Panc1 (cell line): ENCODE results near the gene CDK13. TPM values are rescaled to one million over a fixed set of nuclear protein-coding genes. Genes with fewer than 3 reads are reported as not detected.

Experiments
- ATAC-seq: fragments of 200-7000 bp; cut with Tn5 transposase; 2 replicates; pipeline ENCODE4 v1.9.1; 2020; ENCODE audit warnings: mild to moderate bottlenecking, moderate library complexity
- BruUV-seq: library from RNA; stranded (reverse); fragments of 400-500 nt; replicated peaks from 2 replicates; lab custom pipeline; 2021; lab: Mats Ljungman, UMichigan
- CTCF ChIA-PET: fragments of 300-600 bp; sonication (Branson Sonifier 250); formaldehyde crosslinking; loops from one replicate; lab custom pipeline; 2022; ENCODE audit warnings: antibody characterized with exemption; lab: Charles Lee
- POLR2A ChIA-PET: fragments of 300-600 bp; sonication (Branson Sonifier 250); formaldehyde crosslinking; loops from one replicate; lab custom pipeline; 2022; ENCODE audit warnings: antibody characterized with exemption; lab: Charles Lee
- DNase-seq: peaks from one replicate; pipeline ENCODE4 v3.0.0-alpha.2; 2010; ENCODE audit warnings: low read depth, low spot score
- H3K27ac ChIP-seq: 2 replicates; pipeline ENCODE4 v1.5.1; 2011; ENCODE audit warnings: mild to moderate bottlenecking, low read length, inconsistent platforms
- H3K27me3 ChIP-seq: fragments of 200-500 bp; sonication (Bioruptor generic); 2 replicates; pipeline ENCODE4 v1.6.0; 2014; ENCODE audit warnings: low read length, inconsistent platforms; ENCODE audit not compliant: control insufficient read depth, insufficient read depth
- H3K36me3 ChIP-seq: fragments of 200-500 bp; sonication (Bioruptor generic); 2 replicates; pipeline ENCODE4 v1.5.1; 2014; ENCODE audit warnings: inconsistent platforms, mild to moderate bottlenecking, low read length, moderate library complexity; ENCODE audit not compliant: control insufficient read depth, insufficient read depth
- H3K4me1 ChIP-seq: 2 replicates; pipeline ENCODE4 v1.5.1; 2011; ENCODE audit warnings: inconsistent platforms, mild to moderate bottlenecking, low read length, moderate library complexity; ENCODE audit not compliant: control insufficient read depth, insufficient read depth
- H3K4me3 ChIP-seq, 2 experiments: 2 replicates each; pipeline ENCODE4 v1.5.1; 2011 to 2012; ENCODE audit warnings: low read depth in 2 of 2, low read length in 2 of 2, mild to moderate bottlenecking in 2 of 2, inconsistent platforms in 1 of 2, moderate library complexity in 1 of 2
- H3K9me3 ChIP-seq: fragments of 200-500 bp; sonication (Bioruptor generic); 2 replicates; pipeline ENCODE4 v1.5.1; 2014; ENCODE audit warnings: low read depth, mild to moderate bottlenecking, inconsistent platforms, low read length, moderate library complexity; ENCODE audit not compliant: control insufficient read depth, insufficient read depth
- POLR2AphosphoS5 ChIP-seq: IDR thresholded peaks from 2 replicates; pipeline ENCODE4 v1.6.1; 2012; ENCODE audit warnings: mild to moderate bottlenecking, low read depth, low read length, moderate library complexity
- REST ChIP-seq, 2 experiments: IDR thresholded peaks; 2 replicates each; pipeline ENCODE4 v1.6.1; 2011 to 2012; ENCODE audit warnings: low read depth in 2 of 2, control low read depth in 1 of 2, low read length in 1 of 2, mild to moderate bottlenecking in 1 of 2, moderate library complexity in 1 of 2; ENCODE audit not compliant: insufficient read depth in 1 of 2
- SIN3A ChIP-seq: IDR thresholded peaks from 2 replicates; pipeline ENCODE4 v1.6.1; 2012; ENCODE audit warnings: low read depth, mild to moderate bottlenecking, low read length, moderate library complexity, borderline replicate concordance; ENCODE audit not compliant: insufficient read depth
- TCF7L2 ChIP-seq: IDR thresholded peaks from 2 replicates; pipeline ENCODE4 v1.6.1; 2011; ENCODE audit warnings: mild to moderate bottlenecking, low read depth, low read length, inconsistent platforms
- in situ Hi-C: cut with HindIII; loops from 2 replicates; pipeline ENCODE4 v1.10.0; 2016; ENCODE audit warnings: low sequenced_read_pairs, low pct_unique_long_range_greater_than_20kb
- intact Hi-C: fragments of 100-400 bp; cut with micrococcal nuclease; formaldehyde crosslinking; loops from one replicate; pipeline ENCODE4 v1.10.0; 2022; ENCODE audit not compliant: unreplicated experiment
- total RNA-seq: library from RNA; stranded (reverse); gene quantifications from one replicate; pipeline ENCODE4 v1.2.1, GENCODE V29; 2021; ENCODE audit not compliant: unreplicated experiment
- TF ChIP-seq, protein P1 (sequence below): fragments of 450-650 bp; IDR thresholded peaks from 2 replicates; pipeline ENCODE4 v1.5.1; 2017; ENCODE audit warnings: mild to moderate bottlenecking

Gene CDK13
- total RNA-seq, 1 experiment from 2014 or later: 52.0 TPM

- intact Hi-C loops: no loop called here
- Histone ChIP-seq H3K4me3 (no peak overlapping the region), H3K36me3 (no peaks in the 10 kb centered on the region), H3K27ac (no peak overlapping the region), H3K4me1 (no peaks in the 10 kb centered on the region; the same call in 1 of the 2 replicates), H3K9me3 (no peaks in the 10 kb centered on the region), H3K27me3 (no peaks in the 10 kb centered on the region)
- CTCF ChIA-PET: no interaction called here
- BruUV-seq: no TSS peak
- POLR2A ChIA-PET: no interaction called here
- TF ChIP-seq, protein P1, sequence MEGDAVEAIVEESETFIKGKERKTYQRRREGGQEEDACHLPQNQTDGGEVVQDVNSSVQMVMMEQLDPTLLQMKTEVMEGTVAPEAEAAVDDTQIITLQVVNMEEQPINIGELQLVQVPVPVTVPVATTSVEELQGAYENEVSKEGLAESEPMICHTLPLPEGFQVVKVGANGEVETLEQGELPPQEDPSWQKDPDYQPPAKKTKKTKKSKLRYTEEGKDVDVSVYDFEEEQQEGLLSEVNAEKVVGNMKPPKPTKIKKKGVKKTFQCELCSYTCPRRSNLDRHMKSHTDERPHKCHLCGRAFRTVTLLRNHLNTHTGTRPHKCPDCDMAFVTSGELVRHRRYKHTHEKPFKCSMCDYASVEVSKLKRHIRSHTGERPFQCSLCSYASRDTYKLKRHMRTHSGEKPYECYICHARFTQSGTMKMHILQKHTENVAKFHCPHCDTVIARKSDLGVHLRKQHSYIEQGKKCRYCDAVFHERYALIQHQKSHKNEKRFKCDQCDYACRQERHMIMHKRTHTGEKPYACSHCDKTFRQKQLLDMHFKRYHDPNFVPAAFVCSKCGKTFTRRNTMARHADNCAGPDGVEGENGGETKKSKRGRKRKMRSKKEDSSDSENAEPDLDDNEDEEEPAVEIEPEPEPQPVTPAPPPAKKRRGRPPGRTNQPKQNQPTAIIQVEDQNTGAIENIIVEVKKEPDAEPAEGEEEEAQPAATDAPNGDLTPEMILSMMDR: no peak
- TF ChIP-seq REST (IDR thresholded peaks at IDR 0.05; ENCODE audit: insufficient read depth in 1 of 2, low read depth in 2 of 2, low read length in 1 of 2): no peak
- no peak for TF ChIP-seq TCF7L2
- TF ChIP-seq POLR2AphosphoS5: no peak
- TF ChIP-seq SIN3A: no peak
- in situ Hi-C loops: no loop called here
- DNase-seq (no peak), ATAC-seq (no peak)
These were observed 21.9 kb downstream of the CDK13 start for GRCh38 chr7:39971924-39972323.

DNA sequence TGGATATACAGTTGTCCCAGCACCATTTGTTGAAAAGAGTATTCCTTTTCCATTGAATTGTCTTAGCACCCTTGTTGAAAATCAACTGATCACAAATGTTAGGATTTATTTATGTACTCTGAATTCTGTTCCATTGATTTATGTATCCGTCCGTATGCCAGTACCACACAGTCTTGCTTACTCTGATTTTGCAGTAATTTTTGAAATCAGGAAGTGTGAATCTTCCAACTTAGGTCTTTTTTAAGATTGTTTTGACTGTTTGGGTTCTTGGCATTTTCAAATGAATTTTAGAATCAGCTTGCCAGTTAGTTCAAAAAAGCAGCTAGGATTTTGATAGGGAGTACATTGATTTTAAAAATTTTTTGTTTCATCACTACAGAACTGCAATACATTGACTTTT is 23.7 kb downstream of the CDK13 start:
- DNase-seq (no peak), ATAC-seq (no peak)
- H3K36me3 ChIP-seq: no peaks in the 10 kb centered on the region
- no peak overlapping the region for H3K4me3 ChIP-seq
- POLR2A ChIA-PET: no interaction called here
- in situ Hi-C loops: no loop called here
- CTCF ChIA-PET: no interaction called here
- TF ChIP-seq REST (IDR thresholded peaks at IDR 0.05; ENCODE audit: insufficient read depth in 1 of 2, low read depth in 2 of 2, low read length in 1 of 2): no peak
- no peak for TF ChIP-seq SIN3A
- no peak for TF ChIP-seq TCF7L2
- TF ChIP-seq, protein P1: no peak
- TF ChIP-seq POLR2AphosphoS5: no peak
- H3K27ac ChIP-seq: no peak overlapping the region
- H3K27me3 ChIP-seq: no peaks in the 10 kb centered on the region
- H3K9me3 ChIP-seq: no peaks in the 10 kb centered on the region
- BruUV-seq: no TSS peak
- H3K4me1 ChIP-seq: no peaks in the 10 kb centered on the region
- intact Hi-C loops: no loop called here
